GM23338 (cell line): ENCODE results near the gene TCIRG1.

Source experiments
- CREB1 ChIP-seq: fragments of 250-450 bp; sonication (Bioruptor Pico); IDR thresholded peaks from 2 replicates; pipeline ENCODE4 v1.5.0; 2020; ENCODE audit warnings: low read depth, mild to moderate bottlenecking, moderate library complexity
- EZH2 ChIP-seq: fragments of 200-600 bp; sonication (generic); IDR thresholded peaks from one replicate; pipeline ENCODE4 v1.8.0; 2017; ENCODE audit warnings: antibody characterized with exemption, mild to moderate bottlenecking, low read depth; ENCODE audit not compliant: unreplicated experiment
- EZH2phosphoT487 ChIP-seq: fragments of 200-600 bp; sonication (generic); IDR thresholded peaks from one replicate; pipeline ENCODE4 v1.8.1; 2018; ENCODE audit warnings: antibody characterized with exemption; ENCODE audit not compliant: unreplicated experiment
- JUNB ChIP-seq: IDR thresholded peaks from one replicate; pipeline ENCODE4 v1.6.1; 2016; ENCODE audit warnings: antibody characterized with exemption; ENCODE audit not compliant: unreplicated experiment
- NANOG ChIP-seq: IDR thresholded peaks from 2 replicates; pipeline ENCODE4 v1.6.1; 2016; ENCODE audit warnings: antibody characterized with exemption, borderline replicate concordance
- POLR2AphosphoS5 ChIP-seq: IDR thresholded peaks from 2 replicates; pipeline ENCODE4 v1.6.1; 2016; ENCODE audit warnings: antibody characterized with exemption, low read depth
- STAT1 ChIP-seq: IDR thresholded peaks from one replicate; pipeline ENCODE4 v1.6.1; 2016; ENCODE audit warnings: antibody characterized with exemption; ENCODE audit not compliant: unreplicated experiment
- ZNF114 ChIP-seq: fragments of 250-450 bp; sonication (Bioruptor Pico); IDR thresholded peaks from 2 replicates; pipeline ENCODE4 v1.5.0; 2020; ENCODE audit warnings: mild to moderate bottlenecking, moderate library complexity
- TF ChIP-seq, protein P1 (sequence below), 2 experiments: fragments of 200-600 bp in 1 of 2; sonication (generic) in 1 of 2; conservative IDR thresholded peaks; 2 replicates each; pipeline versions ENCODE4 v1.5.1 to v1.6.1; 2016 to 2017; ENCODE audit warnings: antibody characterized with exemption in 2 of 2, low read depth in 2 of 2, mild to moderate bottlenecking in 2 of 2, moderate library complexity in 1 of 2
- TF ChIP-seq, protein P2 (sequence below): IDR thresholded peaks from one replicate; pipeline ENCODE4 v1.6.1; 2018; ENCODE audit warnings: antibody characterized with exemption; ENCODE audit not compliant: unreplicated experiment
- TF ChIP-seq, protein P3 (sequence below): IDR thresholded peaks from 2 replicates; pipeline ENCODE4 v1.6.1; 2016; ENCODE audit warnings: antibody characterized with exemption

DNA sequence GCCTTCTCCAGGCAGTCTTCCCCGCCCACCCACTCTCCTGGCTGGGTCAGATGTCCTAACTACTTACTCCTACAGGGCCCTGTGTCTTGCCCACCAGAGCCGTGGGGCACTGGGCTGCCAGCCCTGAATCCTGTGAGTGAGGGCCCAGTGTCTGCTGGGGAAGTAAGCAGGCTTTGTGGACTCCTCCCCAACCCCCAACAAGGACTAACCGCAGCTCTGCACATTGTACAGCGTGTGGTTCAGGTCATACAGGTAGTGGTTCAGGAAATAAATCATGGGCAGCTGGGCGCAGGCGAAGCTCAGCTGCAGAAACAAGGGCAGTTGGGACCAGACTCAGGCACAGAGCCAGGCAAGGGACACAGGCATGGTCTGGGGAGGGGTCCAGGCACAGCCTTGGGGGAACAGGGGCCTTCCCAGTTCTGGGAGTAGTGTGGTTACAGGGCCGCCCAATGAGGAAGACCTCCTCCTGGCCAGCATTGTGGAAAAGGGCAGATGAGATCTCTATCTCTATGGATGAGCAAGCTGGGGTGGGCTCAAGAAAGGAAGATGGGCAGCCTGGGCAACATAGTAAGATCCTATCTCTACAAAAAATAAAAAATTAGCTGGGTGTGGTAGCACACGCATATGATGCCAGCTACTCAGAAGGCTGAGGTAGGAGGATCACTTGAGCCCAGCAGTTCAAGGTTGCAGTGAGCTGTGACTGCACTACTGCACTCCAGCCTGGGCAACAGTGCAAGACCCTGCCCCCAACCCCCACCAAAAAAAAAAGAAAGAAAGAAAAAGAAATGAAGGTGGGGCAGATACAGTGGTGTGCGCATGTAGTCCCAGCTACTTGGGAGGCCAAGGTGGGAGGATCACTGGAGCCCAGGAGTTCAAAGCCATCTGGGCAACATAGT, 40.4 kb upstream of the TCIRG1 start:
- TF ChIP-seq, protein P1, sequence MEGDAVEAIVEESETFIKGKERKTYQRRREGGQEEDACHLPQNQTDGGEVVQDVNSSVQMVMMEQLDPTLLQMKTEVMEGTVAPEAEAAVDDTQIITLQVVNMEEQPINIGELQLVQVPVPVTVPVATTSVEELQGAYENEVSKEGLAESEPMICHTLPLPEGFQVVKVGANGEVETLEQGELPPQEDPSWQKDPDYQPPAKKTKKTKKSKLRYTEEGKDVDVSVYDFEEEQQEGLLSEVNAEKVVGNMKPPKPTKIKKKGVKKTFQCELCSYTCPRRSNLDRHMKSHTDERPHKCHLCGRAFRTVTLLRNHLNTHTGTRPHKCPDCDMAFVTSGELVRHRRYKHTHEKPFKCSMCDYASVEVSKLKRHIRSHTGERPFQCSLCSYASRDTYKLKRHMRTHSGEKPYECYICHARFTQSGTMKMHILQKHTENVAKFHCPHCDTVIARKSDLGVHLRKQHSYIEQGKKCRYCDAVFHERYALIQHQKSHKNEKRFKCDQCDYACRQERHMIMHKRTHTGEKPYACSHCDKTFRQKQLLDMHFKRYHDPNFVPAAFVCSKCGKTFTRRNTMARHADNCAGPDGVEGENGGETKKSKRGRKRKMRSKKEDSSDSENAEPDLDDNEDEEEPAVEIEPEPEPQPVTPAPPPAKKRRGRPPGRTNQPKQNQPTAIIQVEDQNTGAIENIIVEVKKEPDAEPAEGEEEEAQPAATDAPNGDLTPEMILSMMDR (conservative IDR thresholded peaks at IDR 0.05; ENCODE audit: low read depth in 2 of 2) = no peak
- TF ChIP-seq JUNB = no peak
- TF ChIP-seq EZH2 = no peak
- TF ChIP-seq, protein P2, sequence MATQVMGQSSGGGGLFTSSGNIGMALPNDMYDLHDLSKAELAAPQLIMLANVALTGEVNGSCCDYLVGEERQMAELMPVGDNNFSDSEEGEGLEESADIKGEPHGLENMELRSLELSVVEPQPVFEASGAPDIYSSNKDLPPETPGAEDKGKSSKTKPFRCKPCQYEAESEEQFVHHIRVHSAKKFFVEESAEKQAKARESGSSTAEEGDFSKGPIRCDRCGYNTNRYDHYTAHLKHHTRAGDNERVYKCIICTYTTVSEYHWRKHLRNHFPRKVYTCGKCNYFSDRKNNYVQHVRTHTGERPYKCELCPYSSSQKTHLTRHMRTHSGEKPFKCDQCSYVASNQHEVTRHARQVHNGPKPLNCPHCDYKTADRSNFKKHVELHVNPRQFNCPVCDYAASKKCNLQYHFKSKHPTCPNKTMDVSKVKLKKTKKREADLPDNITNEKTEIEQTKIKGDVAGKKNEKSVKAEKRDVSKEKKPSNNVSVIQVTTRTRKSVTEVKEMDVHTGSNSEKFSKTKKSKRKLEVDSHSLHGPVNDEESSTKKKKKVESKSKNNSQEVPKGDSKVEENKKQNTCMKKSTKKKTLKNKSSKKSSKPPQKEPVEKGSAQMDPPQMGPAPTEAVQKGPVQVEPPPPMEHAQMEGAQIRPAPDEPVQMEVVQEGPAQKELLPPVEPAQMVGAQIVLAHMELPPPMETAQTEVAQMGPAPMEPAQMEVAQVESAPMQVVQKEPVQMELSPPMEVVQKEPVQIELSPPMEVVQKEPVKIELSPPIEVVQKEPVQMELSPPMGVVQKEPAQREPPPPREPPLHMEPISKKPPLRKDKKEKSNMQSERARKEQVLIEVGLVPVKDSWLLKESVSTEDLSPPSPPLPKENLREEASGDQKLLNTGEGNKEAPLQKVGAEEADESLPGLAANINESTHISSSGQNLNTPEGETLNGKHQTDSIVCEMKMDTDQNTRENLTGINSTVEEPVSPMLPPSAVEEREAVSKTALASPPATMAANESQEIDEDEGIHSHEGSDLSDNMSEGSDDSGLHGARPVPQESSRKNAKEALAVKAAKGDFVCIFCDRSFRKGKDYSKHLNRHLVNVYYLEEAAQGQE = no peak
- TF ChIP-seq EZH2phosphoT487 = no peak
- TF ChIP-seq POLR2AphosphoS5 = no peak
- TF ChIP-seq NANOG = no peak
- TF ChIP-seq STAT1 = no peak
- no peak for TF ChIP-seq CREB1 (CRISPR knock-in tag)
- TF ChIP-seq ZNF114 = no peak
- TF ChIP-seq, protein P3, sequence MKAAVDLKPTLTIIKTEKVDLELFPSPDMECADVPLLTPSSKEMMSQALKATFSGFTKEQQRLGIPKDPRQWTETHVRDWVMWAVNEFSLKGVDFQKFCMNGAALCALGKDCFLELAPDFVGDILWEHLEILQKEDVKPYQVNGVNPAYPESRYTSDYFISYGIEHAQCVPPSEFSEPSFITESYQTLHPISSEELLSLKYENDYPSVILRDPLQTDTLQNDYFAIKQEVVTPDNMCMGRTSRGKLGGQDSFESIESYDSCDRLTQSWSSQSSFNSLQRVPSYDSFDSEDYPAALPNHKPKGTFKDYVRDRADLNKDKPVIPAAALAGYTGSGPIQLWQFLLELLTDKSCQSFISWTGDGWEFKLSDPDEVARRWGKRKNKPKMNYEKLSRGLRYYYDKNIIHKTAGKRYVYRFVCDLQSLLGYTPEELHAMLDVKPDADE = no peak
